K562 (cell line): Measurements from ENCODE around the gene ZNF322. TPM values are rescaled to one million over a fixed set of nuclear protein-coding genes. Genes with fewer than 3 reads are reported as not detected.

Source experiments
- ASH1L ChIP-seq: fragments of 450-650 bp; IDR thresholded peaks from 2 replicates; pipeline ENCODE4 v1.6.1; 2018; ENCODE audit warnings: borderline replicate concordance, mild to moderate bottlenecking, low read depth; ENCODE audit not compliant: partially characterized antibody
- ELF1 ChIP-seq: fragments of 200-800 bp; sonication (Bioruptor generic); IDR thresholded peaks from 2 replicates; pipeline ENCODE4 v1.6.1; 2016; ENCODE audit warnings: missing genetic modification characterization, missing compliant biosample characterization
- ETS2 ChIP-seq: IDR thresholded peaks from 2 replicates; pipeline ENCODE4 v1.6.1; 2016; ENCODE audit warnings: borderline replicate concordance, missing genetic modification characterization, mild to moderate bottlenecking, moderate library complexity, missing compliant biosample characterization; ENCODE audit not compliant: poor library complexity, severe bottlenecking
- FOXP1 ChIP-seq: sonication (generic); formaldehyde crosslinking; IDR thresholded peaks from 2 replicates; pipeline ENCODE4 v1.8.0; 2022; ENCODE audit warnings: mild to moderate bottlenecking, missing genetic modification reagents
- HDAC6 ChIP-seq: IDR thresholded peaks from 2 replicates; pipeline ENCODE4 v1.6.1; 2012; ENCODE audit warnings: low read depth, mild to moderate bottlenecking, control low read depth, inconsistent platforms, low read length, moderate library complexity
- JUN ChIP-seq, 2 experiments: sonication (generic) in 1 of 2; formaldehyde crosslinking in 1 of 2; IDR thresholded peaks; 2 replicates each; pipeline versions ENCODE4 v1.6.1 to v1.8.0; 2012 to 2022; ENCODE audit warnings: borderline replicate concordance in 2 of 2, mild to moderate bottlenecking in 2 of 2, improper control_type of control experiment in 1 of 2, low read depth in 1 of 2, low read length in 1 of 2, missing genetic modification reagents in 1 of 2
- MBD1 ChIP-seq: fragments of 250-450 bp; sonication (Bioruptor Pico); IDR thresholded peaks from 2 replicates; pipeline ENCODE4 v1.8.0; 2022; ENCODE audit warnings: inconsistent platforms
- NCOA6 ChIP-seq: fragments of 450-650 bp; IDR thresholded peaks from 2 replicates; pipeline ENCODE4 v1.6.1; 2017; ENCODE audit warnings: mild to moderate bottlenecking
- NFIC ChIP-seq: fragments of 450-650 bp; IDR thresholded peaks from 2 replicates; pipeline ENCODE4 v1.6.1; 2017; ENCODE audit warnings: mild to moderate bottlenecking, inconsistent platforms
- NR2C2 ChIP-seq, 2 experiments: fragments of 200-800 bp in 1 of 2; sonication (Bioruptor generic) in 1 of 2; sonication (generic) in 1 of 2; formaldehyde crosslinking in 1 of 2; IDR thresholded peaks; 2 replicates each; pipeline versions ENCODE4 v1.6.1 to v1.8.0; 2016 to 2022; ENCODE audit warnings: mild to moderate bottlenecking in 1 of 2, missing compliant biosample characterization in 1 of 2, missing genetic modification characterization in 1 of 2, missing genetic modification reagents in 1 of 2
- OTX1 ChIP-seq: fragments of 450-650 bp; formaldehyde crosslinking; IDR thresholded peaks from 2 replicates; pipeline ENCODE4 v1.4.0; 2022; ENCODE audit warnings: mild to moderate bottlenecking
- PURB ChIP-seq: sonication (generic); formaldehyde crosslinking; IDR thresholded peaks from 2 replicates; pipeline ENCODE4 v1.9.0; 2021; ENCODE audit warnings: low read depth, mild to moderate bottlenecking, missing genetic modification reagents
- RNF2 ChIP-seq: sonication (generic); IDR thresholded peaks from 2 replicates; pipeline ENCODE4 v1.6.1; 2016
- SOX6 ChIP-seq: fragments of 450-650 bp; IDR thresholded peaks from 2 replicates; pipeline ENCODE4 v1.6.1; 2014; ENCODE audit warnings: mild to moderate bottlenecking
- TAF15 ChIP-seq: fragments of 200-400 bp; formaldehyde crosslinking; IDR thresholded peaks from 2 replicates; pipeline ENCODE4 v1.6.1; 2017; ENCODE audit warnings: mild to moderate bottlenecking, low read depth, low read length, moderate library complexity
- ZBTB26 ChIP-seq: fragments of 450-650 bp; formaldehyde crosslinking; IDR thresholded peaks from 2 replicates; pipeline ENCODE4 v1.4.0; 2022; ENCODE audit warnings: missing genetic modification characterization
- ZBTB8A ChIP-seq: fragments of 450-650 bp; IDR thresholded peaks from 2 replicates; pipeline ENCODE4 v1.6.1; 2018; ENCODE audit warnings: mild to moderate bottlenecking, moderate library complexity; ENCODE audit not compliant: partially characterized antibody
- ZNF12 ChIP-seq: sonication (generic); formaldehyde crosslinking; IDR thresholded peaks from 2 replicates; pipeline ENCODE4 v1.4.0; 2020; ENCODE audit warnings: mild to moderate bottlenecking, missing genetic modification reagents
- ZNF384 ChIP-seq: IDR thresholded peaks from 2 replicates; pipeline ENCODE4 v1.6.1; 2012; ENCODE audit warnings: low read depth, low read length, improper control_type of control experiment
- polyA plus RNA-seq, 8 experiments: library from polyadenylated mRNA; depleted of rRNA in 4 of 8; stranded (reverse) in 5 of 8; unstranded in 3 of 8; fragments of >200 nt; fragmentation: Nextera tagmentation in 2 of 8; fragmentation: Illumina TruSeq in 1 of 8; extraction: Ambion mirVana in 2 of 8; extraction: Trizol in 1 of 8; gene quantifications; 2 replicates each; pipeline versions ENCODE4 v1.2.1 to v1.2.3, GENCODE V29; 2011 to 2014; ENCODE audit warnings: inconsistent platforms in 1 of 8, missing spikeins in 1 of 8
- total RNA-seq, 7 experiments: library from RNA; depleted of rRNA in 6 of 7; stranded (reverse); fragments of >200 nt in 6 of 7; fragmentation: Illumina TruSeq in 2 of 7; extraction: Trizol in 2 of 7; gene quantifications; 2 replicates each; pipeline versions ENCODE4 v1.2.1 to v1.2.3, GENCODE V29; 2011 to 2021; ENCODE audit warnings: low replicate concordance in 1 of 7
- TF ChIP-seq, protein P1 (sequence below): fragments of 250-450 bp; sonication (Bioruptor Pico); IDR thresholded peaks from 2 replicates; pipeline ENCODE4 v1.4.0; 2020

The ZNF322 gene
- total and polyA plus RNA-seq, 9 of the 15 experiments (the other 6 are each of a cell fraction or from before 2014, with no cell fraction given): 4.7 to 31.2 (median 18.7) TPM

DNA sequence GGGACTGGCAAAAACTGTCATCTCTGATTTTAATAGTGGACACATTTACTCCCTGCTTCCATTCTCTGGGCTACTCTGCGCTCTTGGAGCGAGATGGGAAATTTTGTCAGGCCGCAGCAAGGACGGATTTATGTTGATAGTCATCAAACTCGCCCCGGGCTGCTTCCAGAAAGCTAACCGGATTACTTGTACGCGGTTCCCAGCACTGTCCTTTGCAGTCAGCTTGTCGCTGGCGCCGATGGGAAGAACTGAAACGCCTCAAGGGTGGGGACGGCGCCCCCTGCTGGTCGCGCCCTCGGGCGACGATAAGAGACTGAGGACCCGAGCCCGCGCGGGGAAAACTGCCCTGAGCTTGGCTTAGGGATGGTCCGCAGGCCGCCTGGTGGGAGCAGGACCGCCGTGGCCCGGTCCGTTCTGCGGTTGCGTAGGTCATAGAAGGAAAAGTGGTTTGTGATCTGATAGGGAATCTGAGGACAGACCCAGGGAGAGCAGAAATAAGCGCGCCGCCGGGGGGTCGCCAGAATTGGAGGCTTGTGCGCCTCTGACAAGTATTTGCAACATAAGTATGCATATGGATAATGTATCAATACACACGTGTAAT, 63.8 kb downstream of the ZNF322 start (continued):
- TF ChIP-seq ASH1L: no peak
- no peak for TF ChIP-seq TAF15
- TF ChIP-seq ETS2 (tag): no peak
- TF ChIP-seq ZNF384: peak; percentile 74
- peak; percentile 65 for TF ChIP-seq RNF2
- peak; percentile 77 for TF ChIP-seq SOX6
- peak; percentile 66; the same call in 1 of the 2 replicates for TF ChIP-seq FOXP1
- TF ChIP-seq OTX1 (CRISPR knock-in tag): no peak
- no peak for TF ChIP-seq ZBTB26 (CRISPR knock-in tag)
- TF ChIP-seq ELF1 (tag): no peak
- TF ChIP-seq MBD1: no peak
- no peak for TF ChIP-seq HDAC6
- TF ChIP-seq, protein P1, sequence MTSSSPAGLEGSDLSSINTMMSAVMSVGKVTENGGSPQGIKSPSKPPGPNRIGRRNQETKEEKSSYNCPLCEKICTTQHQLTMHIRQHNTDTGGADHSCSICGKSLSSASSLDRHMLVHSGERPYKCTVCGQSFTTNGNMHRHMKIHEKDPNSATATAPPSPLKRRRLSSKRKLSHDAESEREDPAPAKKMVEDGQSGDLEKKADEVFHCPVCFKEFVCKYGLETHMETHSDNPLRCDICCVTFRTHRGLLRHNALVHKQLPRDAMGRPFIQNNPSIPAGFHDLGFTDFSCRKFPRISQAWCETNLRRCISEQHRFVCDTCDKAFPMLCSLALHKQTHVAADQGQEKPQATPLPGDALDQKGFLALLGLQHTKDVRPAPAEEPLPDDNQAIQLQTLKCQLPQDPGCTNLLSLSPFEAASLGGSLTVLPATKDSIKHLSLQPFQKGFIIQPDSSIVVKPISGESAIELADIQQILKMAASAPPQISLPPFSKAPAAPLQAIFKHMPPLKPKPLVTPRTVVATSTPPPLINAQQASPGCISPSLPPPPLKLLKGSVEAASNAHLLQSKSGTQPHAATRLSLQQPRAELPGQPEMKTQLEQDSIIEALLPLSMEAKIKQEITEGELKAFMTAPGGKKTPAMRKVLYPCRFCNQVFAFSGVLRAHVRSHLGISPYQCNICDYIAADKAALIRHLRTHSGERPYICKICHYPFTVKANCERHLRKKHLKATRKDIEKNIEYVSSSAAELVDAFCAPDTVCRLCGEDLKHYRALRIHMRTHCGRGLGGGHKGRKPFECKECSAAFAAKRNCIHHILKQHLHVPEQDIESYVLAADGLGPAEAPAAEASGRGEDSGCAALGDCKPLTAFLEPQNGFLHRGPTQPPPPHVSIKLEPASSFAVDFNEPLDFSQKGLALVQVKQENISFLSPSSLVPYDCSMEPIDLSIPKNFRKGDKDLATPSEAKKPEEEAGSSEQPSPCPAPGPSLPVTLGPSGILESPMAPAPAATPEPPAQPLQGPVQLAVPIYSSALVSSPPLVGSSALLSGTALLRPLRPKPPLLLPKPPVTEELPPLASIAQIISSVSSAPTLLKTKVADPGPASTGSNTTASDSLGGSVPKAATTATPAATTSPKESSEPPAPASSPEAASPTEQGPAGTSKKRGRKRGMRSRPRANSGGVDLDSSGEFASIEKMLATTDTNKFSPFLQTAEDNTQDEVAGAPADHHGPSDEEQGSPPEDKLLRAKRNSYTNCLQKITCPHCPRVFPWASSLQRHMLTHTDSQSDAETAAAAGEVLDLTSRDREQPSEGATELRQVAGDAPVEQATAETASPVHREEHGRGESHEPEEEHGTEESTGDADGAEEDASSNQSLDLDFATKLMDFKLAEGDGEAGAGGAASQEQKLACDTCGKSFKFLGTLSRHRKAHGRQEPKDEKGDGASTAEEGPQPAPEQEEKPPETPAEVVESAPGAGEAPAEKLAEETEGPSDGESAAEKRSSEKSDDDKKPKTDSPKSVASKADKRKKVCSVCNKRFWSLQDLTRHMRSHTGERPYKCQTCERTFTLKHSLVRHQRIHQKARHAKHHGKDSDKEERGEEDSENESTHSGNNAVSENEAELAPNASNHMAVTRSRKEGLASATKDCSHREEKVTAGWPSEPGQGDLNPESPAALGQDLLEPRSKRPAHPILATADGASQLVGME (CRISPR knock-in tag): 0 out of 2 replicates have a peak, but pooled peaks have one; percentile 55
- TF ChIP-seq NCOA6: no peak
- peak; percentile 33; the same call in 1 of the 2 replicates for TF ChIP-seq JUN (IDR thresholded peaks at IDR 0.05; ENCODE audit: borderline replicate concordance, low read depth, low read length)
- no peak; the same call in 1 of the 2 replicates for TF ChIP-seq JUN (CRISPR knock-in tag; IDR thresholded peaks at IDR 0.05; ENCODE audit: borderline replicate concordance)
- TF ChIP-seq NFIC: 0 out of 2 replicates have a peak, but pooled peaks have one; percentile 24
- TF ChIP-seq ZNF12 (CRISPR knock-in tag): no peak
- TF ChIP-seq ZBTB8A: no peak
- no peak for TF ChIP-seq PURB (CRISPR knock-in tag)
- TF ChIP-seq NR2C2 (CRISPR knock-in tag; IDR thresholded peaks at IDR 0.05): no peak
- TF ChIP-seq NR2C2 (tag; IDR thresholded peaks at IDR 0.05): no peak
